NK-92 (cell line): ENCODE results near the gene PIERCE2.
"Not testable (repeated sequence)": the region's sequence is repeated elsewhere in the genome, so short reads cannot be mapped to it uniquely, and the experiment has no call there.

Source experiments
- DNase-seq: peaks from one replicate; lab custom pipeline; 2025; ENCODE audit not compliant: unreplicated experiment; lab: John Stamatoyannopoulos, UW

Gene PIERCE2

GRCh38 chr15:55422089-55422488, 13.8 kb downstream of the PIERCE2 start:
- no peak for DNase-seq

GRCh38 chr15:55434989-55435825, 26.9 kb downstream of the PIERCE2 start:
- no peak for DNase-seq

GRCh38 chr15:55443141-55443540, 34.8 kb downstream of the PIERCE2 start:
- not testable (repeated sequence) for DNase-seq

GRCh38 chr15:55445936-55446335, 37.6 kb downstream of the PIERCE2 start:
- DNase-seq: not testable (repeated sequence)

GRCh38 chr15:55446379-55447029, 38.2 kb downstream of the PIERCE2 start:
- DNase-seq: not testable (repeated sequence)

- DNase-seq: not testable (repeated sequence)
These were observed 38.7 kb downstream of the PIERCE2 start for GRCh38 chr15:55447030-55447394.

GRCh38 chr15:55457401-55458022, 49.2 kb downstream of the PIERCE2 start:
- DNase-seq: no peak

- DNase-seq: no peak
These were observed 53.2 kb downstream of the PIERCE2 start for GRCh38 chr15:55461447-55461846.

GRCh38 chr15:55468321-55468720, 60.0 kb downstream of the PIERCE2 start:
- no peak for DNase-seq
